Ascending aorta (tissue), 2 donors: ENCODE results near the gene SPATC1L. TPM values are rescaled to one million over a fixed set of nuclear protein-coding genes. Genes with fewer than 3 reads are reported as not detected.

Experiments used
- DNase-seq, 2 donors: peaks; one replicate each; pipeline ENCODE4 v3.0.0-alpha.2; 2019; ENCODE audit warnings: low spot score in 2 of 2
- H3K27ac ChIP-seq, 2 donors: fragments of 200-600 bp; sonication (generic); one replicate each; pipeline ENCODE4 v1.5.1; 2016 to 2017; ENCODE audit warnings: mild to moderate bottlenecking in 1 of 2
- H3K27me3 ChIP-seq: fragments of 200-600 bp; sonication (generic); one replicate; pipeline ENCODE4 v1.5.1; 2017
- H3K36me3 ChIP-seq, 2 donors: fragments of 200-600 bp; sonication (generic); one replicate each; pipeline ENCODE4 v1.5.1; 2016
- H3K4me1 ChIP-seq, 2 donors: fragments of 200-600 bp; sonication (generic); one replicate each; pipeline ENCODE4 v1.5.1; 2016 to 2017; ENCODE audit warnings: mild to moderate bottlenecking in 1 of 2
- H3K4me3 ChIP-seq, 2 donors: fragments of 200-600 bp; sonication (generic); one replicate each; pipeline ENCODE4 v1.5.1; 2016 to 2017; ENCODE audit warnings: mild to moderate bottlenecking in 1 of 2
- H3K9me3 ChIP-seq, 2 donors: fragments of 200-600 bp; sonication (generic); one replicate each; pipeline ENCODE4 v1.5.1; 2016
- intact Hi-C: fragments of 100-400 bp; cut with DNase I; formaldehyde crosslinking; loops from one replicate; pipeline ENCODE4 v1.15.1; 2023
- total RNA-seq: library from RNA; depleted of rRNA; stranded (reverse); fragments of >200 nt; gene quantifications from one replicate; pipeline ENCODE4 v1.1.0, GENCODE V29; 2016
- TF ChIP-seq, protein P1 (sequence below), 3 experiments: fragments of 200-600 bp in 2 of 3; fragments of 450-650 bp in 1 of 3; sonication (generic) in 2 of 3; IDR thresholded peaks; one replicate each; pipeline ENCODE4 v1.5.1; 2016 to 2019; ENCODE audit warnings: antibody characterized with exemption in 3 of 3, mild to moderate bottlenecking in 1 of 3, moderate library complexity in 1 of 3

Gene SPATC1L
- total RNA-seq, 1 donor from 2014 or later, result 37.4 TPM

DNA sequence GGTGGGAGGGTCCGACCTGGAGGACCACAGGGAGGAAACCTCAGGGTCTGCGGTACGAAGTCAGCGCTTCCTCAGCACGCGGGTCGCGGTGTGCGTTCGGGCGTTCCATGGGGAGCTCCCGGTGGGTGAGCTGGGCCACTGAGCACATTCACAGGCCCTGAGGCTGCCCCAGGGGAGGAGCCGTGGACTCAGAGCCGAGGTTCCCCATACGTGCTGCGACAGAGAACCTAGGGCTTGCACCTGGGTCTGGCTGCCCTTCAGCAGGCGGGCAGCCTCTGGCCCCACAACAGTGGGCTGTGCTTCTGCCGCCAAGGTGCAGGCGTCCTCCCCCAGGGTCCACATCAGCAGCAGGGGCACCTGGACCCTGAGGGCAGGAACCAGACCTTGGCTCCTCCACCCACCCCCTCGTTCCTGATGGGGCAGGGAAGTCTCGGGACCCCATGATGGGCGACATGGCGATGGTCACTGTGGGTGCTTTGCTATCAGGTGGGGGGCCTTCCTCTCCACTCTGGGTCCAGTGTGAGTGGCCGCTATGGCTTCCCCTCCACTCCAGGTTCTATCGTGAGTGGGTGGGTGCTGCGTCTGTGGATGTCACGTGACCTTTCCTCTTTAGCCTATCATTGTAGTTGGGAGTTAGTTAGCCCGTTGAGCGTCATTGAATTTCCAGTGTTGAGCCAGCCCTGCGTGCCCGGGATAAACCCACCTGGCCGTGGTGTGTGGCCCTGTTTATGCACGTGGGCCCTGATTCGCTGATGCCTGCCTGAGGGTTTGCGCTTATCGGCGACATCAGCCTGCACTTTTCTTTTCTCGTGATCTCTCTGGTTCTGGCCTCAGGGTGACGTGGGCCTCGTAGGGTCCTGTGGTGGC lies 56.8 kb downstream of the SPATC1L start:
- TF ChIP-seq, protein P1, sequence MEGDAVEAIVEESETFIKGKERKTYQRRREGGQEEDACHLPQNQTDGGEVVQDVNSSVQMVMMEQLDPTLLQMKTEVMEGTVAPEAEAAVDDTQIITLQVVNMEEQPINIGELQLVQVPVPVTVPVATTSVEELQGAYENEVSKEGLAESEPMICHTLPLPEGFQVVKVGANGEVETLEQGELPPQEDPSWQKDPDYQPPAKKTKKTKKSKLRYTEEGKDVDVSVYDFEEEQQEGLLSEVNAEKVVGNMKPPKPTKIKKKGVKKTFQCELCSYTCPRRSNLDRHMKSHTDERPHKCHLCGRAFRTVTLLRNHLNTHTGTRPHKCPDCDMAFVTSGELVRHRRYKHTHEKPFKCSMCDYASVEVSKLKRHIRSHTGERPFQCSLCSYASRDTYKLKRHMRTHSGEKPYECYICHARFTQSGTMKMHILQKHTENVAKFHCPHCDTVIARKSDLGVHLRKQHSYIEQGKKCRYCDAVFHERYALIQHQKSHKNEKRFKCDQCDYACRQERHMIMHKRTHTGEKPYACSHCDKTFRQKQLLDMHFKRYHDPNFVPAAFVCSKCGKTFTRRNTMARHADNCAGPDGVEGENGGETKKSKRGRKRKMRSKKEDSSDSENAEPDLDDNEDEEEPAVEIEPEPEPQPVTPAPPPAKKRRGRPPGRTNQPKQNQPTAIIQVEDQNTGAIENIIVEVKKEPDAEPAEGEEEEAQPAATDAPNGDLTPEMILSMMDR (IDR thresholded peaks at IDR 0.05), result no peak
- no peak overlapping the region for H3K27ac ChIP-seq
- peak in 1 of 2 donors; percentile 63 for DNase-seq
- H3K4me1 ChIP-seq, result no peaks in the 10 kb centered on the region
- no peaks in the 10 kb centered on the region for H3K9me3 ChIP-seq
- intact Hi-C loops, result loop anchor here (2.0 kb wide), 1 partner anchor 29 kb away; the partner anchor contains the start of gene COL6A2
- peaks cover 63 to 73% of the 10 kb centered on the region in 2 donors for H3K36me3 ChIP-seq
- no peaks in the 10 kb centered on the region for H3K27me3 ChIP-seq
- H3K4me3 ChIP-seq, result no peak overlapping the region

DNA sequence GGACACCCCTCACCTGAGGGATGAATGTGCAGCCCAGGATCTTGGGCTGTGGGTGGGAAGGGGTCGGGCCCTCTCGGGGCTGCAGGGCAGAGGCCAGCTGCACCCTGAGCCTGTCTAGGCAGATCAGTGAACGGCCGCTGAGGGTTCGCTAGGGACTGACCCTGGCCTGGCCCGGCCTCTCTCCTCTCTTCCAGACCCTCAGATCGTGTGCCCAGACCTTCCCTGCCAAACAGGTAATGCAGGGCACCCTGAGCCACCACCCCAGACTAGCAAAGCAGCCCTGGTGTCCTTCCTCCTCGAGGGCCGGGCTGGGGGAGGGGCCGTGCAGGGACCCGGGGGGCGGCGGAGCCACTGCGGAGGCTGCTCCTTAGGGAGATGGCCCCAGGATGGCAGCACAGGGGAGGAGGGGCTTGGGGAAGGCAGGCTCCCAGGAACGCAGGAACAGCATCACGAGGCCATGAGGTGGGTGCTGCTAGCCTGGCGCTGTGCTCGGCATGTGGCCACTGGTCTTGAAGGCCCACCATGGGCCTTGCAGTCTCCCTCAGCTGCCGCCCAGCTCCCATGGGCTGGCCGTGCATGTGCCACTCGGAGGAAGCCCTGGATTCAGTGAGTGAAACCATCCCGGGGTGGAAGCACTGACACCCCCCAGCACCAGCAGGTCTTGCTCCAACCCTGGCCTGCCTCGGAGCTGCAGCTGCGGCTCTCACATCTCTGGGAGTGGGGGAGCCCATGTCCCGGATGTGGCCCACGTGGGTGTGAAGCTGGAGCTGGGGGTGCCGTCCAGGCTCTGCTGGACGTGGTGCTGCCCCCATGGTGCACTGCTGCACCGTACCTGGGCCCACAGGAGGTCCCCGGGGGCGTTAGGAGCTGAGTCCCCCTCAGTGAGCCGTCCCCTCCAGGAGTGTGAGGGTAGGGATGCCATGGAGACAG lies 57.7 kb downstream of the SPATC1L start:
- Histone ChIP-seq H3K27me3 (no peaks in the 10 kb centered on the region), H3K4me3 (no peak overlapping the region)

DNA sequence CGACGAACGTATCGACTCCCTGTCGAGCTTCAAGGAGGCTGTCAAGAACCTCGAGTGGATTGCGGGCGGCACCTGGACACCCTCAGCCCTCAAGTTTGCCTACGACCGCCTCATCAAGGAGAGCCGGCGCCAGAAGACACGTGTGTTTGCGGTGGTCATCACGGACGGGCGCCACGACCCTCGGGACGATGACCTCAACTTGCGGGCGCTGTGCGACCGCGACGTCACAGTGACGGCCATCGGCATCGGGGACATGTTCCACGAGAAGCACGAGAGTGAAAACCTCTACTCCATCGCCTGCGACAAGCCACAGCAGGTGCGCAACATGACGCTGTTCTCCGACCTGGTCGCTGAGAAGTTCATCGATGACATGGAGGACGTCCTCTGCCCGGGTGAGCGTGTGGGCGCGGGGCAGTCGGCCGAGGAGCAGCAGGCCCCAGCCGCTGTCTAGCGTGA lies 58.4 kb downstream of the SPATC1L start:
- intact Hi-C loops, result no loop called here
- Histone ChIP-seq H3K9me3 (no peaks in the 10 kb centered on the region), H3K4me1 (no peaks in the 10 kb centered on the region), H3K27ac (no peak overlapping the region), H3K36me3 (peaks cover 79 to 81% of the 10 kb centered on the region in 2 donors), H3K27me3 (no peaks in the 10 kb centered on the region), H3K4me3 (no peak overlapping the region)
- TF ChIP-seq, protein P1 (IDR thresholded peaks at IDR 0.05), result no peak
- peak; percentile 6 to 60 for DNase-seq

More for the DNA sequence above, 57.7 kb downstream of the SPATC1L start:
- peak; percentile 7 to 64 for DNase-seq
- TF ChIP-seq, protein P1 (IDR thresholded peaks at IDR 0.05), result no peak
- Histone ChIP-seq H3K4me1 (no peaks in the 10 kb centered on the region), H3K9me3 (no peaks in the 10 kb centered on the region), H3K27ac (no peak overlapping the region), H3K36me3 (peaks cover 72 to 74% of the 10 kb centered on the region in 2 donors)
- intact Hi-C loops, result no loop called here

DNA sequence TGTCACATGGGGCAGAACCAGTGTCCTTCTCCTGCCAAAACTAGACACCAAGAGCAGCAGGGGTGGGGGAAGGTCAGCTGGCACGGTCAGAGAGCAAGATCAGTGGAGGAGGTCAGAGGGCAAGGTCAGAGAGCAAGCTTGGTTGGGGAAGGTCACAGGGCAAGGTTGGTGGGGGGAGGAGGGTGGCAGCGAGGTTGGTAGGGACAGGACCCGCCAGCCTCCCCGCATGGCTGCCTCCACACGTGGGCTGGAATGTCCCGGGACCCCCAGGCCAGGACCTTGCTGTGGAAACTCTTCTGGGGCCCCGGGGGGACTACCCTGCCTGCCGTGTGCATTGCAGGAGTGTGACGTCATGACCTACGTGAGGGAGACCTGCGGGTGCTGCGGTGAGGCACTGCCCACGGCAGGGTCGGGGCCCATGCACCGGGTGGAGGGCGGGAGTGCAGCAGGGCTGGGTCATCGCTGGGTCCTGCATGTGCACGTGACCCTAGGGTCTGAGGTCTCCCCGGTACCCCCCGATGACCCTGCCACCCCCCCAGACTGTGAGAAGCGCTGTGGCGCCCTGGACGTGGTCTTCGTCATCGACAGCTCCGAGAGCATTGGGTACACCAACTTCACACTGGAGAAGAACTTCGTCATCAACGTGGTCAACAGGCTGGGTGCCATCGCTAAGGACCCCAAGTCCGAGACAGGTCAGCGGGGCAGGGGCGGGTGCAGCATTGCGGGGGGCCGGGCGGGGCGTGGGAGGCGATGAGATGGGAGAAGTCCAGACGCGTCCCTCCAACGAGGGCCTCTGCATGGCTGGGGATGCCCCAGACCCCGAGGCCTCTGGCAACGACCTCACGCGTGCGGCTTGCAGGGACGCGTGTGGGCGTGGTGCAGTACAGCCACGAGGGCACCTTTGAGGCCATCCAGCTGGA lies 59.1 kb downstream of the SPATC1L start:
- intact Hi-C loops, result no loop called here
- H3K27me3 ChIP-seq, result no peaks in the 10 kb centered on the region

More for the DNA sequence above, 59.1 kb downstream of the SPATC1L start:
- no peaks in the 10 kb centered on the region for H3K9me3 ChIP-seq
- no peaks in the 10 kb centered on the region for H3K4me1 ChIP-seq
- no peak overlapping the region for H3K27ac ChIP-seq
- H3K4me3 ChIP-seq, result no peak overlapping the region
- peaks cover 86 to 88% of the 10 kb centered on the region in 2 donors for H3K36me3 ChIP-seq
- peak; percentile 7 to 58 for DNase-seq
- TF ChIP-seq, protein P1 (IDR thresholded peaks at IDR 0.05), result no peak
